GM18511 (cell line): ENCODE results near the gene PTCH2.

Experiments used
- ATAC-seq: cut with Tn5 transposase; IDR thresholded peaks from one replicate; pipeline ENCODE4 v1.9.1; 2021; ENCODE audit warnings: mild to moderate bottlenecking, moderate library complexity; ENCODE audit not compliant: unreplicated experiment

PTCH2 gene, protein sequence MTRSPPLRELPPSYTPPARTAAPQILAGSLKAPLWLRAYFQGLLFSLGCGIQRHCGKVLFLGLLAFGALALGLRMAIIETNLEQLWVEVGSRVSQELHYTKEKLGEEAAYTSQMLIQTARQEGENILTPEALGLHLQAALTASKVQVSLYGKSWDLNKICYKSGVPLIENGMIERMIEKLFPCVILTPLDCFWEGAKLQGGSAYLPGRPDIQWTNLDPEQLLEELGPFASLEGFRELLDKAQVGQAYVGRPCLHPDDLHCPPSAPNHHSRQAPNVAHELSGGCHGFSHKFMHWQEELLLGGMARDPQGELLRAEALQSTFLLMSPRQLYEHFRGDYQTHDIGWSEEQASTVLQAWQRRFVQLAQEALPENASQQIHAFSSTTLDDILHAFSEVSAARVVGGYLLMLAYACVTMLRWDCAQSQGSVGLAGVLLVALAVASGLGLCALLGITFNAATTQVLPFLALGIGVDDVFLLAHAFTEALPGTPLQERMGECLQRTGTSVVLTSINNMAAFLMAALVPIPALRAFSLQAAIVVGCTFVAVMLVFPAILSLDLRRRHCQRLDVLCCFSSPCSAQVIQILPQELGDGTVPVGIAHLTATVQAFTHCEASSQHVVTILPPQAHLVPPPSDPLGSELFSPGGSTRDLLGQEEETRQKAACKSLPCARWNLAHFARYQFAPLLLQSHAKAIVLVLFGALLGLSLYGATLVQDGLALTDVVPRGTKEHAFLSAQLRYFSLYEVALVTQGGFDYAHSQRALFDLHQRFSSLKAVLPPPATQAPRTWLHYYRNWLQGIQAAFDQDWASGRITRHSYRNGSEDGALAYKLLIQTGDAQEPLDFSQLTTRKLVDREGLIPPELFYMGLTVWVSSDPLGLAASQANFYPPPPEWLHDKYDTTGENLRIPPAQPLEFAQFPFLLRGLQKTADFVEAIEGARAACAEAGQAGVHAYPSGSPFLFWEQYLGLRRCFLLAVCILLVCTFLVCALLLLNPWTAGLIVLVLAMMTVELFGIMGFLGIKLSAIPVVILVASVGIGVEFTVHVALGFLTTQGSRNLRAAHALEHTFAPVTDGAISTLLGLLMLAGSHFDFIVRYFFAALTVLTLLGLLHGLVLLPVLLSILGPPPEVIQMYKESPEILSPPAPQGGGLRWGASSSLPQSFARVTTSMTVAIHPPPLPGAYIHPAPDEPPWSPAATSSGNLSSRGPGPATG

DNA sequence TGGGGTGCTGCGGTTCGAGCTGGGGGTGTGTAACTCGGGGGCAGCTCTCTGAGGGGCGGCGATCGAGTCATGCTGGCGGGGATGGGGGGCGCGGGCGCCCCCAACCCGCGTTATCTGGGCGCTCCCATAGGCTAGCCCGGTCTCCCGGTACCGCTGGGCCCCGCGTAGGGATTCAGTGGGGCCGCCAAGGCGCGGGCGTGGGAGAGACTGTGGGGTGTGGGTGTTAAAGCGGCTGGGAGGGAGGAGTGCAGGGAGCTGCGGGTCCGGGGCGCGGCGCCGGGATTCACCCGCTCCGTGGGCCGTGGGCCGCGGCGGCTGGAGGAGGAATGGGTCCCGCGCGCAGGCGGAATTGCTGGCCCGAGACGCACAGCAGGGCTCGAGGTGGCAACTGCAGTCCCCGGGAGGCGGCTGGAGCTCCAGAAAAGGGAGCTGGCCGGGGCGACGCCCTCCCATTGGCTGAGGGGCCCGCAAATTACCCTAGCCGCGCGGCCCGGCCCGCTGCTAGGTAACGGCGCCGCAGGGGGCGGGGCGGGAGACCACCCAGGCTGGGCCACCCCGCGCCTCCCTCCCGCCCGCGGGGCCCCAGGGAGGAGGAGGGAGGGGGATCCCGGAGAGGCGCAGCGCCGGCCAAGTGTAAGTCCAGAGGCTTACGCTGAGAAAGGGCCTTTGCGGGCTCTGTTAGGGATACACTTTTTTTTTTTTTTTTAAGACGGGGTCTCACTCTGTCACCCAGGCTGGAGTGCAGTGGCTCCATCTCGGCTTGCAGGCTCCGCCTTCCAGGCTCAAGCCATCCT, at the start of gene PTCH2:
PTCH2 (minus strand) TSS at position 392 of the 794 bp plus-strand sequence; CDS start at position 71, 321 bp downstream.
- ATAC-seq, result no peak

DNA sequence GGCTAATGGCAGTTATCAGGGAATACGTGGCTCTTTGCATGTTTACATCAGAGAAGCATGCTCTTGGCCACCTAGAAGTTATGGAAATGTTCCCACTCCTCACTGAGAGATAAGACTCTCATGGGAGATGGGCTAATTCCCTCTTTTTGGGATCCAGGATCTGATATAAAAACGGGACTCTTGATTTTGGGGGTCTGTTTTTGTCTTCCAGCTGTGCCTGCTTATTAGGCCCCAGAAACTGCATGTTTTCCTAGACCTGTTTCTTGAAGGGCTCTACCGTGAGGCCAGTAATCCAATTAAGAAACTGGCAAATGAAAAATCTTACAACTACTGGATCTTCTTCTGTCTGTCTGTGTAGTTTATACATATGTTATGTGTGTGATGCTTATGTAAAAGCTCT, 47.0 kb upstream of the PTCH2 start:
- no peak for ATAC-seq

DNA sequence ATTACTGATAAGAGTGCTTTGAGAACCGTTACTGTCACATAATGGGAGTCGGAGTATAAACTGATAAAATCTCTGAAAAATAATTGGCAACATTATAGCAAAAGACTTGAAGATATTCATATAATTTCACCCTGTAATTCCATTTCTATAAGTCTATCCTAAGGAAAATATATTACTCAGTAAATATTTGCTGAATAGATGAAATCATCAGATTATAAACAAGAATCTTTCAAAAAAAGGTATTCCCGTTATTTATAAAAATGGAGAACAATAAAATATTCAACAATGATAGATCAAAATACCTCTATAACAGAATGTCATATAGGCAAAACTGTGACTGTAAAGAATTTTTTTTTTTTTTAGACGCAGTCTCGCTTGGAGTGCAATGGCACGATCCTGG, 42.4 kb upstream of the PTCH2 start:
- no peak for ATAC-seq

DNA sequence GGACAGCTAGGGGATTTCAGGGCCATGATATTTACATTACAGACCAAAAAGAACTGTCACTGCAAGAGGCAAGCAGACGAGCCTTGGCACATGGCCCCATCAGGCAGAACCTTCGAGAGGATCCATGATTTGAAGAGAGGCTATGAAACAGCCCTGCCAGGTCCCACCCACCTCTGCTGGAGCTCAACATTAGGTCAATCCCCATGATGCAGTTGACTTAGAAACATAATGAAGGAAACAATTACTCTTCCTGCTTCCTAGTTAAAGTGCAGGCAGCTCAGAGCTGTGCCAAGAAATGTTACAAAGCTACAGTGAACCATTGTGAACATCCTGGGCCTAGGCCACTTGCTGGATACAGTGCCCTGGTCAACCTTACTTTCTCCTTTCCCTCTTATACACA, 41.7 kb upstream of the PTCH2 start:
- no peak for ATAC-seq

DNA sequence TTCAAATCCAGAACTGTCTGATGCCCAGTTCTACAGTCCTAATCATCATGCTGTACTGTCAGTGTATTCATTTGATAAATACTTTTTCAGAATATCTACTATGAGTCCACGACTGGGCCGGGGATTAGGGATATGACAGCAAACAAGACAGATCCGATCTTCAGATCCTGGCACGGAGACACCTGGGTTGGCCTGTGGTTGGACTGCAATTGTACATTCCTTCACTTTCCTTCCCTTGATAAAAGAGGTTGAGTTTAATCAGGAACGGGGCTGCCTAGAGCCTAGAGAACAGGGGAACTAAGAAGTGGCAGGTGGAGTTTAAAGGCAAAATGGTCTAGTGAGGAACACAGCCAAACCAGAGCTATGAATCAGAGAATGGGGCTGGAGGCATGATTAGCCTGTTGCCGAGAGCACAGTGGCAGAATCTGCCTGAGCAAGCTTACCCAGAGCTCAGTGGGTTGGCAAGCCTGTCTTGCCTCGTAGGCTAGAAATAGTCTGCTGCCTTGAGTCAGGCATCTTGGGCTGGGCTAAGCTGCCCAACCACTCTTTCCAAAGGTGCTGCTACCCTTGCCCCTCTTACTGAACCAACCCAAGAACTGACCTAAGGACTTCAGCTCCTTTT, 38.1 kb upstream of the PTCH2 start:
- no peak for ATAC-seq

DNA sequence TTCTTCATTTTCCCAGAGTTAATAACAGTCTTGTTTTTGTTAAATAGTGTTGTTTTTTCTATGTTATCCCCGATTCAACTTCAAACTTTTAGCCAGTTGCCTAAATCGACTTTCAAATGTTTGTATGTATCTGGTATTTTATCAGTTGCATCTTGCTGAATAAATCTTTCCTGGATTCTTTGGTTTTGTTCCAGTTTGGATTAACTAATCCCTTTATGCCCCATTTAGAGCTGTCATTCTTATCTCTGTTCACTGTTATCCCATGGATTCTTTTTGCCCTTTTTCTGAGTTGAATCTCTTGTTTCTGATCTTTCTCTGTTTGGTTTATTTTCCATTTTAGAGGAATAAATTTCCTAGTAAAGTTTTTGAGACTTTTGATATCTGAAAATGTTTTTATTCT, 31.1 kb upstream of the PTCH2 start:
- no peak for ATAC-seq

DNA sequence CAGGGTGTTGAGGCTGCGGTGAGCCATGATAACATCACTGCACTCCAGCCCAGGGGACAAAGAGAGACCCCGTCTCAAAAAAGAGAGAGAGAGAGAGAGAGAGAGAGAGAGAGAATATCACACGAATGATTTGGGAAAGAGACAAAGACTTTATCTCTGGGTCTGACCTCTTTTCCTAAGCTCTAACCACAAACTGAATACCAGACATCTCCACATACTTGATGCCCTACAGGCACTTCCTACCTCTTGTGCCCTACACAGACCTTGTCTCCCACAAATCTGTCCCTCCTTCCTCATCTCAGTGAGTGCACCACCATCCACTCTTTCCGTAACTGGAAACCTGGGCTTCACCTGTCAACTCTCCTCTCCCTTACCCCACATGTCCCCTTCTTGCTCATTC, 27.0 kb upstream of the PTCH2 start:
- ATAC-seq, result no peak

DNA sequence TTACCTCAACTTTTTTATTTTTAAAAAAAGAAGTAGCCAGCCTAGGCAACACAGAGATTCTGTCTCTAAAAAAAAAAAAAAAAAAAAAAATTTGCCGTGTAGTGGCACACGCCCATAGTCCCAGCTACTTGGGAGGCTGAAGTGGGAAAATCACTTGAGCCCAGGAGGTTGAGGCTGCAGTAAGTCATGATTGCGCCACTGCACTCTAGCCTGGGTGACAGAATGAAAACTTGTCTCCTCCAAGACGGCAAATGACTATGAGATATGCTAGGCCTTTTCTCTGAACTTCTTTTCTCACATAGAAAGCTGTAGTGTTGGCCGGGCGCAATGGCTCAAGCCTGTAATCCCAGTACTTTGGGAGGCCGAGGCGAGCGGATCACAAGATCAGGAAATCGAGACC, 24.7 kb upstream of the PTCH2 start:
- ATAC-seq, result no peak

DNA sequence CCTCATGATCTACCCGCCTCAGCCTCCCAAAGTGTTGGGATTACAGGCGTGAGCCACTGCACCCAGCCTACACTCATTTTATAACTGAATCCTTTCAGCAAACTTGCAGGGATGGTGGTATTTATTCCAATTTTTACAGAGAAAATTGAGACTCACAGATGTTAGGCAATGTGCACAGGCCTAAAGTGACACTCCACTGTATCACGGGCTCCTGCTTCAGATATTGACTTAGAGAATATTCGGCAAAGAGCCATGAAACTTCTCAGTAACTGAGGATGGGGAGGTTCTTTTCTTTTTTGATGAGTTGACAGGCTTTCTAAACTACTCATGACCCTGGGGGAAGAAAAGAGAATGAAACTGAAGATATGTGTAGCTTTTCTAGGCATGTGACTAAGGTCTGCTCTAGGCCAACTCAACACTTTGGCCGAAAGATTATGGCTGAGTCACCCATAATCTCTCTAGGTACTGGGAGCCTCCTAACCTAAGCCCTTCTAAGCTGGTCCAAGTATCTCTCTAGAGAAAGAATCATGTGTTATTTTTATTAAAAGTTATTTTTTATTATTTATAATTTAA, 19.9 kb upstream of the PTCH2 start:
- ATAC-seq, result no peak

DNA sequence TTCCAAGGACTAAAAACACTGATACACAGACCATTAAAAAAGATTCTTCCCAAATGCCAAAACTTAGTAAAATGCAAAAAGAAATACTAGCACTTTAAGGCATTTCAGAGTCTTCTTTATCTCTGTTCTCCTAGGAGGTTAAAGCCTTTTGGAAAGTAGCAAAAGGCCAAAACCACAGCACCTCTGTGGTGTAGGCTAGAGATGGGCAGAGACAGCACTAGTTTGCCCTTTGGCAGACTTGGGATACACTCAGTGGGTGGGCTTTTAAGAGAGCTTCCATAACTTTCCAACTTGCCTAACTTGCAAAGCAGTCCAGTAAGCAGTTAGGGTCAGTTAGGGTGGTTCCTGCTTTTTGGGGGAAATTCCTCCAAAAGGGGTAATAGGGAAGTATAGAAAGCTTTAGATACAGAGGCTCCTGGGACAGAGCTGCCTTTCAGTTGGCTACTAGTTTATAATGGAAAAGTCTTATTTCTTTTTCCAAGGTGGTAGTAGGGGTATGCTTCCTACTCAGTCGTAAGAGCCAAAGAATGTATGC, 17.9 kb upstream of the PTCH2 start:
- ATAC-seq, result no peak

DNA sequence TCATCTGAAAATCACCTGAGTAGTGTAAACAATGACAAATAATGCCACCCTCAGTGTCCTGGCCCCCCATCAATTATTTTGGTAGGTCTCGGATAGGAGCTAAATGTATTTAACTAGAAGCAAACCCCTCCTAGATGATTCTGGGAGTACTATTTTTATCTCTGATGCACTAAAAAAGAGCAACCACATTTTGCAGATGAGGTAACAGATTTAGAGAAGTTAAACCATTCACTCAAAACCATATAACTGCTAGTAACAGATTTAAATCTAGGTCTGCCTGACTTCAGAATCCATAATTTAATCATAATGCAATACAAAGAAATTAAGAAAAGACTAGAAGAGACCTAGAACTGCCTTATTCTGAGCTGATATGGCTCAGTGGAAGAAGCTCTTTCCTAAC, 17.3 kb upstream of the PTCH2 start:
- no peak for ATAC-seq

DNA sequence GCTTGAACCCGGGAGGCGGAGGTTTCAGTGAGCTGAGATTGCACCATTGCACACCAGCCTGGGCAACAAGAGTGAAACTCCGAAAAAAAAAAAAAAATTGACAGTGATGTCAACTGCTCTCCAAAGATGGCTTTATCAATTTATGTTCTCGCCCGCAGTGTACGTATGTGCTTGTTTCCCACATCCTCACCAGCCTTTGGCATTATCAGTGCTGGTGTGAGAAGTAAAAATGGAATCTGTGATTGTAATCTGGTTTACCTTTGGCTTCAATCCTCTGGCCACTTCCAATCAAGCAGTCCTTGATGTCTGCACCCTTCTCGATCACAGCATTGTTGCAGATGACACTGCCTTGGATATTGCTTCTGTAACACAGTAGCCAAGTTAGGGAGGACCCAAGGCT, 14.4 kb upstream of the PTCH2 start:
- no peak for ATAC-seq

DNA sequence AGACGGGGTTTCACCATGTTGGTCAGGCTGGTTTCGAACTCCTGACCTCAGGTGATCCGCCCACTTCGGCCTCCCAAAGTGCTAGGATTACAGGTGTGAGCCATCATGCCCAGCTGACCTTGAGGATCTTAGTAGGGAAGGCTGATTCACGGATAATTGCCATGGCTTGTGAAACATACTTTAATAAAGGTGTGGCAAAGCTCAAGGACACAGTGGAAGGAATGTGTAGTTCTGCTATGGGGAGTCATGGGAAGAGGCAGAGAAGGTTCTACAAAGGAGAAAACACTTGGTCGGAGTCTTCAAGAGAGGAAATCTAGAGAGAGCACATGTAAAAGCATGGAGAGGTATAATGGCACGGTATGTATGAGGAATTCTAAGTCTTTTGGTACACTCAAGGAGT, 12.7 kb upstream of the PTCH2 start:
- ATAC-seq, result no peak

DNA sequence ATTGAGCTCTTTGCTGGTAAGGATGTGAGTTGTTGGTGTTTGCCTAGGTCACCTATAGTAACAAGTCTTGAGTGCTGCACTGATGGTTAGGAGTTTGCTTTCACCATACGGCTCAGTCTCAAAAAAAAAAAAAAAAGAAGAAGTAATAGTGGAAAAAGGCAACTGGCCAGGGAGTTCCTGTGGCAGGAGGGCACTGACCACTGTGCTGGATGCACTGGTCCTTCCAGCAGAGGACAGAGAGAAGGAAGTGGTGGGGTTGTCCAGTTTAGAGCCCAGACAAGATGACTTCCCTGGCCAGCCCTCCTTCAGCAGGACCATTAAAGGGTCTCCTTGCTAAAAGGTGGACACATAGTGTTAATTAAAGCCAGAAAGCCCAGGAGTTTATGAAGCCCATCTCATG, 11.9 kb upstream of the PTCH2 start:
- ATAC-seq, result no peak

DNA sequence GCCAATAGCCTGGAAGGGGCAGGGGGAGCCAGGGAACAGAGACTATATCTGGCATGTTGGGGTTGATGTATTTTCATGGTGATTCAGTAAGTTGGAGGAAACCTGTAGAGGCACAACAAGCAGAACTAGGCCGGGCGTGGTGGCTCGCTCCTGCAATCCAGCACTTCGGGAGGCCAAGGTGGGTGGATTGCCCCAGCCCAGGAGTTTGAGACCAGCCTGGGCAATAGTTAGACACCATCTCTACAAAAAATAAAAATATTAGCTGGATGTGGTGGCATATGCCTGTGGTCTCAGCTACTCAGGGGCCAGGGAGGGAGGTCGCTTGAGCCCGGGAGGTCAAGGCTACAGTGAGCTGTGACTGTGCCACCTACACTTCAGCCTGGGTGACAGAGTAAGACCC, 10.1 kb upstream of the PTCH2 start:
- no peak for ATAC-seq

DNA sequence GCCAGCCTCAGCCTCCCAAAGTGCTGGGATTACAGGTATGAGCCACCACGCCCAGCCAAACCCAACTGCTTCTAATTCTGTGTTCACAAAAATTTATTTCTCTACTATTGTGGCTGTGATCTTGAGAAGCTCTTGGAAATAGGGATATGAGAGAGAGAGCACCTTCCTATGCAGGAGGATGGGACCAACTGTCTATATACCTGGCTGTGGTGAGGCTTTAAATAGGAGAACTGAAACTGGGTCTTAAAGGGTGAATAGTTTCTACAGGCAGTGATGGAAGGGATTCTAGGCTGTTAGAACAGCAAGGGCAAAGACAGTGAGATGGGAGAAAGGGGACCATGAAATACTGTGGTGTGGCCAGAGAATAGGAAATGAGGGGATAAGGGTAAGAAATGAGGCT, 8.3 kb upstream of the PTCH2 start:
- no peak for ATAC-seq

DNA sequence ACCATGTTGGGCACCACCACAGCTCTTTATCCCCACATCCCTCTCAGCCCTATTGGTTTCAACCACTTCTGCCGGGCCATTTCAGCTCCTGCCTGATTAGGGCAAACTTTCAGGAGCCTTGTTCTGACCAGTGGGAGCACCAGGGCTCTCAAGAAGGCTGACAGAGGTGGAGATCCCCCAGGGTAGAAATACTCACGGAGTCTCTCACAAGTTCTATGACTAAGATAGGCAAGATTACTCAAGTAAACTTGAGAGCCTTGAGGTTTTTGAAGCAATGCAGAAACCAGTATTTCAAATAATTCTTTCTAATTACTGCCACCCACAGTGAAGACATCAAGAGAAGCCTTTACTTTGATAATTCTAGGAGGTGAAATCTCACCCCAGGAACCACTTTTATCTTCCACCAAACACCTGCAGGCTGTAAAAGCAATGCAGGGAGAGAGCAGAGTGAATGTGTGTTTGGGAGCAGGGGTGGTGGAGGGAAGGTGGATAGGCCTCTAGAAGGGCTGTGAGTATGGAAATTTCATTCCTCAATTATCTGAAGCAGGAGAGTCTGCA, 6.6 kb upstream of the PTCH2 start:
- ATAC-seq, result no peak

DNA sequence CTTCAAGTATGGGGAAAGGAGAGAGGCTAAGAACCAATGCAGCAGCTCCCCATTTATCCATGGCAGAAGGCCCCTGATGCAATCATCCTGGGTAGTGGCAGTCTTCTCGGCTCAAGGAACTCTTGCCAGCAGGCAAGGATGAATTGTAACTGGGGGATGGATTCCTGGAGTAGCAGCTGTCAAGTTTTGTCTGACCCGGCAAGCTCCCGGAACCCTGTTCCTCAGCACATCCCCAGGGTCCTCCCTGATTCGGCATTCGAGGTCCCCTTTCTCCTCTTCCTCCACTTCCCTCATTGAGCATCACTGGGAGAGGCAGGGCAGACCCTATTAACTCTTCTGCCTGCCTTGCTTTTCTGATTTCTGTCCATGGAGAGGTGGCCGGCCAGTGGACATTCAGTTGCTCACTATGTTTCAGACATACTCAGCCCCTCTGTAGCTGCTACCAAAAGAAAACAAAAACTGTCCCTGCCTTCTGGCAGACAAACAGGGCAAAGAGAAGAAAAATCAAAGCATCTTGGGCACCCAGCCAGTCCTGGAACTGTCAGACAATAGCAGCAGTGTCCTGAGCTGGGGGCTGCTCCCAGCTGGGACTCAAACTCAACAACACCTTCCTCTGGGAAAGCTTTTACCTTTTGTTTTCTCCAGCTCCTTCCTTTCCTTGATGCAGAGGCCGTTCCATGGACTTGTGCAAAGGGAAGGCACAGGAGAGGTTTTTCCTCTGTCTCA, 5.6 kb upstream of the PTCH2 start:
- ATAC-seq, result no peak

DNA sequence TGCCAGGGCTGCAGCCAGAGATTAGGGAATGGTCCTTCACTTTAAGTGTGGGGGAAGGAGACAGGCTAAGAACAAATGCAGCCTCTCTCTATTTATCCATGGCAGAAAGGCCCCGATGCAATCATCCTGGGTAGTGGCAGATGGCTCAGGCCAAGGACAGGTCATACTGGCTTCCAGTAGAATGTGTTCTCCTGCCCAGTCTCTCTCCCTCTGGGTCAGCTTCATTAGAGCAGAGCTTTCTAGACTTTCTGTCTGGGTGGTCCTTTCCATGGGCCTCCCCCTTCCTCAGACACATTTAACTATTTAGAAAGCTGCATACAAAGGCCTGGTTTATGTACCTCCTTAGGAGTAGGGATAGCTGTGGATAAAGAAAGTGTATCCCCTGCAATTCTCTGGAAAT, 4.8 kb upstream of the PTCH2 start:
- no peak for ATAC-seq
